Measurements from ENCODE around the gene MCFD2.
A peak's percentile ranks its signal among the peaks of the same experiment; 100 is the strongest.
"Not testable (repeated sequence)": the region's sequence is repeated elsewhere in the genome, so short reads cannot be mapped to it uniquely, and the experiment has no call there.

MCFD2 gene

DNA sequence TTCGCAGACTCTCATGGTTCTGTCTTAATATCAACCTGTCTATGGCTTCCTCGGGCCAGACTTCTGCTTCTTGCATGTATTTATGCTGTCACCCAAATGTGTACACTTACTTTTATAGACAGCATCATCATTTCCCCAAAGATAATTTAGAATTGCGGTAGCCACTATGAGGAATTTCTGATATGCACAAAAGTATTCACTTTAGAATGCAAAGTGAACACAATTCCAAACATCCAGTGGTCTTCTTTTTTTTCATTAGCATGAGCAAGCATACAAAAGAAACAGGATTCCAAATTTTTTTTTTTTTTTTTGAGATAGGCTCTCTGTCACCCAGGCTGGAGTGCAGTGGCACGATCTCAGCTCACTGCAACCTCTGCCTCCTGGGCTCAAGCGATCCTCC is 21.0 kb upstream of the MCFD2 start:
- DNase-seq = no peak

DNA sequence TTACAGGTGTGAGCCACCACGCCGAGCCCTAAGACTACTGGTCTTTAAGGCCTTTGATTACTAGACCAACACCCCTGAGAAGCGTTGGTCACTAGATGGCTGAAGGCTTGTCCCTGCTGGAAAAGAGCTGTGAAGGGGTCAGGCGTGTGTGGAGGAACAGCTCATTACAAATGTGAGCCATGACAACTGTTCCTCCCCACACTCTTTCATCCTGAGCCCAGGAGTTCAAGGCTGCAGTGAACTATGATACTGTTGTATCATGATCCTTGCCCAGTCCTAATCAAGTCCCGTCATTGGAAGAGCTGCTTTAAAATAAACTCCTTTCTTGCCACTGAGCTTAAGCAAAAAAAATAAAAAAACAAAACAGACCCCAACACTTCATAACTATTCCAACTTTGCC is 19.5 kb upstream of the MCFD2 start:
- DNase-seq = no peak

DNA sequence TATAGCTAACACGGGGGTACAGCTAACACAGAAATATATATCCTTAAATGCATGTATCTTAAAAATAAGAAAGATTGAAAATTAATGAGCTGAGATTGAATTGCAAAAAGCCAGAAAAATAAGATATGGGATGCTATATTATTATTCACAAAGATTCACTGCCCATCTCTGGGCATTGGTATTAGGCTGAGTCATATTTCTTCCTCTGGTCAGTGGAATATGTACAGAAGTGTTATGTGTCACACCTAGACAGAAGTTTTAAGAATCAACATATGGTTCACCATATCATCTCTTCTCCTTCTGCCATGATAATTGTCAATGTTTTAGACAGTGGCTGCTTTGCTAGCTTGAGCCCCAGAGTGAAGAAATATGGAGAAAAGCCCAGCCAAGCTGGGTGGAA is 14.0 kb upstream of the MCFD2 start:
- DNase-seq = no peak

DNA sequence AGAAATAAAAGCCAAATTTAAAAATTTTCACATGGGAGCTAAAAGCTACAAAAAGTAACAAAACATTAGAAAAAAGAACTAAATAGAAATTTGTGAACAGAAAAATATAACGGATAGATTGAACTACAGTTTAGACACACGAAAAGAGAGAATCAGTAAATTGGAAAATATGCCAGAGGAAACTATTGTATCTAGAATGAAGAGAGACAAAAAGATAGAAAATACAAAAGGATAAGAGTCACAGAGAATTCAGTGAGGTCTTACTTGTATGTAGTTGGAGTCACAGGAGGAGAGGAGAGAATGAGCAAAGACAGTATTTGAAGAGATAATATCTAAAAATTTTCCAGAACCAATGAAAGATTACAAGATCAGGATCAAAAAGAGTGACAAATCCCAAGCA is 11.3 kb upstream of the MCFD2 start:
- DNase-seq = no peak

DNA sequence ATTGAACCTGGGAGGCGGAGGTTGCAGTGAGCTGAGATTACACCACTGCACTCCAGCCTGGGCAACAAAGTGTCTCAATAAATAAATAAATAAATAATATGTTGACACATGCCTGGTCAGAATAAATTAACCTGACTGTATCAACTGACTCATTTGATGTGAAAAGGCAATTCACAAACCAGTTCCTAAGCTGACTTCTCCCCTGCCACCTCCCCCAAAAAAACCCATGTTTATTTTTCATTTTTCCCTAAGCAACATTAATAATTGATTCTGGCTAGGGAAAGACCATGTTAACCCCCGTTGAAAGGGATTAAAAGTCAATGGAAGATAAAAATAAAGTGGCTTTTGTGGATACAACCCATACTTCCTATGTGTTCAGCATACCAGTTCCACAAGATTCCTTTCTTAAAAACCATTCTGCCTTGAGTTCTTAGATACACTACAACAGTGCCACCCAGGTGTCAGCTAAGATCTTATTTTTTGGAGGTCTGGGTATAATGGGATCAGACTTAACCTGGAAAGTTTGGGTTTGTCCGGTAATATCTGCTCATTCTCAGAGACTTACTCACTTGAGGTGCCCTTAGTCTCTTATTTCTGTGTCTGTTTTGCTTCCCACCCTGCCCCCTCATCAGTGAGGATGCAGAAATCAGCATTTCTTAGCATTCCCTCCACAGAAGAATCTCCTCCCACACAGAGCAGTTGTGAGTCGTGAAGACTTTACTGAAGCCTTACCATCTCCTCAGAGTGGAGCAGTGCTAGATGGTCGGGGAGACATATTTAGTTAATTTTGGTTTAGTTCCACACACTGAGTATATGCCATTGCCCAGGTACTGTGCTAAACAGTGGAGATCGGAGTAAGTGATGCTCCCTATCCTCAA is 10.1 kb upstream of the MCFD2 start:
- DNase-seq = no peak

DNA sequence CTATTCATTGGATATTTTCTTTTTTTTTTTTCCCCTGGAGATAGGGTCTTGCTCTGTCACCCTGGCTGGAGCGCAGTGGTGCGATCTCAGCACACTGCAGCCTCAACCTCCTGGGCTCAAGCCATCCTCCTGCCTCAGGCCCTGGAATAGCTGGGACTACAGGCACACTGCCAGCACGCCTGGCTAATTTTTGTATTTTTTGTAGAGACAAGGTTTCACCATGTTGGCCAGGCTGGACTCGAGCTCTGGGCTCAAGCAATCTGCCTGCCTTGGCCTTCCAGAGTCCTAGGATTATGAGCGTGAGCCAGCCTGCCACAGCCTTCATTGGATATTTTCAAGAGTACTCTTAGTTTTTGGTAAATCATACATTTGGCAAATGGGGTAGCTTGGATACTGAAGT is 9.0 kb upstream of the MCFD2 start:
- no peak for DNase-seq

DNA sequence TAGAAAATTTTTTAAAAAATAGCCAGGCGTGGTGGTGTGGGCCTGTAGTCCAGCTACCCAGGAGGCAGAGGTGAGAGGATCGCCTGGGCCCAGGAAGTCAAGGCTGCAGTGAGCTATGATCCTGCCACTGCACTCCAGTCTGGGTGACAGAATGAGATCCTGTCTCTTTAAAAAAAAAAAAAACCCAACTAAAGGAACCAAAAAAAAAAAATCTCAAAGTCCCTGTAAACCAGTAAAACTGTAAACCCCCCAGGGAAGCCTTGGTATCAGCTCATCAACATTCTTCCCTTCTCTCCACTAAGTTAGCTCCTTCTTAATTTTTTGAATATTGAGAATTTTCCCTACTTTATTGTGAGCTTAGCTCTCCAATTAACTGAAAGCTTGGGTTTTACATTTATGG is 8.4 kb upstream of the MCFD2 start:
- DNase-seq = no peak

DNA sequence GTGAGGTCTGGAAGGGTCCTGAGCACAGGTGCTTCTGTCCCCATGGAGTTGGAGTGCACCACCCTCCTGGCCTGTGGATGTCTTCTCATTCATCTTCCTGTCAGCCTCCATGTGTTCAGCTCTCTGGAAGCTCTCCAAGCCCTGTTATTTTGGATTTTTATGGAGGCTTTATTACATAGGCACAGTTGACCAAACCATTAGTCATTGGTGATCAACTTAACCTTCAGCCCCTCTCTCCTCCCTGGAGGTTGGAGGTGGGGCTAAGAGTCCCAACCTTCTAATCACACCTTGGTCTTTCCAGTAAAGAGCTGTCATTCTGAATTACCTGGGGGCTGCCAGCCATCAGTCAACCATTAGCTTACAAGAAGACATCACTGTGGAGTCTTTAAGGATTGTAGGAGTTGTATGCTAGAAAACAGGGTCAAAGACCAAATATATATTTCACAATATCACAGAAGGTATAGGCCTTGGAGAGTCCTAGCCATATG is 7.5 kb upstream of the MCFD2 start:
- DNase-seq = no peak

DNA sequence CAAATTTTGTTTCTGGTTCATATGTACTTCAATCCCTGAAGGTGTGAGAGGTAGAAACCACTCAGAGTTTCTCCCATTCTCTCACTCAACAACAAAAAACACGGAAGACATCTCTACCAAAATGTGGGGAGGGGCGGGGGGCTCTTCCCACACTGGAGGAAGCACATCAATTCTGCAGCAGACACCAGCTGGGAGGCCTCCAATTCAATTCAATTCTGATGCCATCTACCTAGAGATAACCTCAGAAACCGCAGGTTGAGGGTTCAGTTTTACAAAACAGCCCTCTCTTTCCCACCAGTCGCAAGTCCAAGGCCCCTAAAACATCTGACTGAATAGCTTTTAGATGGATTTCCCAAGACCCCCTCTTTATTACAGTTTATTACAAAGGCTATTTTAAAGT is 7.0 kb upstream of the MCFD2 start:
- no peak for DNase-seq

DNA sequence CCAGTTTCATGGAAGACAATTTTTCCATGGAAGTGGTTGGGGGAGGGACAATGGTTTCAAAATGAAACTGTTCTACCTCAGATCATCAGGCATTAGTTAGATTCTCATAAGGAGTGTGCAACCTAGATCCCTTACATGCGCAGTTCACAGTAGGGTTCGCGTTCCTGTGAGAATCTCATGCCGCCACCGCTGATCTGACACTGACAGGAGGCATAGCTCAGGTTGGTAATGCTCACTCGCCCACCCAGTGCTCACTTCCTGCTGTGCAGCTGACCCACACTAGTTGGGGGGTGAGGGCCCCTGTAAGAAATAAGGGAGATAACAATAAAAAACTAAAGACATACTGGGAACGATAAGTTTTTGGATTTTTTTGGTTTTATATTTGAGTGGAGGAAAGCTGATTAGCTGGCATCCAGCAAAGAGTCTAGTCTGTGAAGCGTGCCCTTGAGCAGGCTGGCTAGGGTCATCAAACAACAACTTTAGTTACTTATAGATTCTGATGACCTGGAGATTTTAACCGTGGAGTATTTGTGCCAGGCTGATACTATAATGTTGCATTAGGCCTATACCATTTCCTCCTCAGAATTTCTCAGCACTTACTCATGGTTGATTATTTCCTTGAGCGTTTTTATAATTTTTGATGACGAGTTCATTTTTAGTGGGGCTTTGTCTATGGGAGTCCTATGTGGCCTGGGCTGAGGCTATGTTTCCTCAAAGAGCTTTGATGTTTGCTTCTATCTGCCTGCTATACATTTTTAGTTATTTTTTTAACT is 6.3 kb upstream of the MCFD2 start:
- no peak for DNase-seq

DNA sequence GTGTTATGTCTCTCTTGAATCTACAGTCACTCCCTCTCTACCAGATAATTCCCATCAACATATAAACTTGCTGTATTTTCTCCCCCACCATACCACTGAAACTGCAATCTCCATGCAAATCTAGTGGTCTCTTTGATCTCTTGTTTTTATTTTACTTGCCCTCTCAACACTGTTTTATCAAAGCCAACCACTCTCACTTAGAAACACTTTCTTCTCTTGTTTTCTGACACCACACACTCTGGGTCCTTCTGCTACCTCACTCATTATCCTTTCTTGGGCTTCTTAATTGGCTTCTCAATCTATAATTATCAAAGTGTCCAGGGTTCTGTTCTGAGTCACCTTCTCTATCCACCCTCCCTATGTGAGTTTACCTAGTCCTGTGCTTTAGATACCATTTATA is 2.0 kb upstream of the MCFD2 start:
- DNase-seq = no peak

DNA sequence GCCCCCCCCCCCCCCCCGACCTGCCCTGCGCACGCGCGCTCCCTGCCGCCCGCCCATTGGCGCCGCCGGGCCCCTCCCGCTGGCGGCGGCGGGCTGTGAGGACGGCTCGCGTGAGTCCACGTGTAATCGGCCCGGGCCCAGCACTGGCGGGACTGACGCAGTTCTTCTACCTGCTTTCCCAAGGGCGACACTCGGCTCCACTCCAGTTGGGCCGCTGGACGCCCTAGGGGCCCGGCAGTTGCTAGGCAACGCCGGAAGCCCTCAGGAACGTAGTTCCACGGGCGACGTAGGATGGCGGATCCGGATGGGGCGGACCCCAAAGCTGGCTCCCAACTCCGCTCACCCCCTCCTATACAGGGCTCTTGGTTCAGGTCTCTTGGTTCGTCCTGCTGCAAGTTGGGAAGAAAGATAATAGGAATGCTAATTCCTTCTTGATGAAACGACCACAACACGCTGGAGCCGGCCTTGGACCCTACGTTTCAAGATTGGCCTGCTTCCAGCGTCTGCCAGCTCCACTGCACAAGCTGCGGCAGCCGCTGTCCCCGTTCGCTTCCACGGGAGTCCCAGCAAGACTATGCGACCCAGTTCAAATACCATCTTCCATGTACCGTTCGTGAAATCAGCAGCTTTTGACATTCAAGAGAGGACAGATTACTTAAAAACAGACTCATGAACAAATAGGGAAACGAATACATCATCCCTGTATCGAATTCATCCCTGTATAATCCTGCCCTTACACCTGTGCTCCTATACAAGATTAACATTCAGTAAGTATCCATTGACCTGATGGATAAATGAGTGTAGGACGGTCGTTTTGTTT is 415 bp upstream of the MCFD2 start:
- DNase-seq = peak; percentile 80

DNA sequence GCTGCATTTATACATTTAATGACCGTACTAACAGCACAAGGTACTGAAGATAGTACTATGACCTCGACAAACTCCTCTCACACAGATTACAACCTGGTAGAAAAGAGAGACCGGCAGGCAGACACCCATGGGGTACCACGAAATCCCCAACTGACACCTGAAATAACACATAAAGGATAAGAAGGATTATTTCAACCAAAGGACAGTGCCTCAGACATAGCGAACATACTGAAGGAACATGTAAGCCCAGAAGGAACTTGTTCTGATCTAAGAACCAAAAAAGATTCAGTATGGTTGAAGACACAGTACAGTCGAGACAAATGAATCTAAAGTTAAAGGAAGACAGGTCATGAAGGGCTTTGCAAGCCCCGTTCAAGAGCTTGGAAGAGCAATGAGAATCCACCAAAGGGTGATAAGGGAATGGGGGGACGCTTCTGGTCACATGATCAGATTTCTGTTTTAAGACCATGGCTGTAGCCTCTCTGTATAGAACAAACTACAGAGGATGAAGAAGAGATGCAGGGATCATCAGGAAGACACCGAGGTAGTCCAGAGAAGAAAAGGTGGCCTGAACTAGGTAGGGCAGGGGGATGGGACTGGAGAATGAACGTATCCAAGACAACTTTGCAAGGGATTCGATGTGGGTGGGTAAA is 902 bp downstream of the MCFD2 start:
- no peak for DNase-seq

DNA sequence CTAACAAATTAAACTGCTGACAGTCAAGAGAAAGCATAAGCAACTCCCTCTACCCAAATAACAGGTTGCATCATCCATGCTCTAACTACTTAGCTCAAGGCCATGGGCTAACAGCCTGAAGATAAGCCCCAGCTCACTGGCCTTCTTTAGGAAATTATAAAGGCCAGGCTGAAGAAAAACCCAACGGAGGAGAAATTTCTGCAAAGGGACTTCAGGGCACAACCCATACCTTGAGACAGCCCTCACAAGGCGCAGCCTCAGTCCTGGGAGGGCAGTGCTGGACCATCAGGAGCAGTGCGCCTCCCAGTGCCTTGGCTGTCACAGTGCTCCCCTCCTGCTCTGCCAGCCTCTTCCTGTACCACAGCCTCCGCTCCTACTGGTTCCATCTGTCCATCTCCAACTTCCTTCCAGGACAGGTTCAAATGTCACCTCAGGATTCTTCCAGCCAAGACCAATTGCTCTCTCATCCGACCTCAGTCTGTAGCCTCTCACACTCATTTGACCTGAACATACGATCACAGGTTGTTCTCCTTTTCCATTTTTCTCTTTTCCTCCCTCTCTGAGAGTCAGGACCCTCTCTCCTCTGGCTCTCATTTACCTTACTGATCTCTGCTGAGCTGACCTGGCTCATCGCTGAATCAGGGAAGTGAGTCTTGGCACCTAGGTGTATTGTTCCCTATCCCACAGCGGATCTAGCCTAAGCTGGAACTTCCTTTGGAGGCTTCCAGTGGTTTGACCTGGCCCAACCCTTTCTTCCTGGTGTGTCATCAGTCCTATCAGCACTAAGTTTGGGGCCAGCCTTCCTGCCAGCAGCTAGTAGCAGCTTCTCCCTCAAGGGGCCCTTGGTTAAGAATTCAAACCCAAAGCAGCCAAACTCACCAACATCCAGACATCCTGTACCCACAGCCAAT is 1.9 kb downstream of the MCFD2 start:
- DNase-seq = no peak

DNA sequence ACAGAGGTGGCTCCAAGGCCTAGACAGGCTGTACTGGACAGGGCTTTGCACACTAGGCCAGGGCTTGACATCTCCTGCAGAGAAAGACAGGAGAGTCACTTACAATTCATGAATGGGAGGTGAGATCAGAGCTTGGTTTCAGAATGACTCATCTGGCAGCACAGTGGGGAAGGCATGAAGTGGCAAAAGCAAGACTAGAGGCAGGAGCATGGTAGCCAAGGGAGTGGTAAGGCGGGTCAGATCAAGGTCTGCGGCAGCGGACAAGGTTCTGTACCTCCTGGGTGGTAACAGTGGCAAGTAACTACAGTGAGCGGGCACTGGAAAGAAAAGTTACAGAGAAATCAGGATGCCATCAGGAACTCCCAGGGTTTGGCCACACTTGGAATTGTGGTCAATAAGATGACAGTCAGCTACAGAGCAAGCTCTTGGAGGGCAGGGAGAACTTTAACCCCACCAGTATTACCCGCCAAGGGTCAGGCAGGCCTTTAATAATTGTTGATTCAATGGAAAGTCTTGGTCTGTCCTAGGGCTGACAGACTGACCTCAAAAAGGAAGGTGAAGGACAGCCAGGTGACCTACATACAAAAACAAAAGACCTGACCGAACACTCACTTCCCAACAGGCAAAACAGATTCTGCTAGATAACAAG is 5.7 kb downstream of the MCFD2 start:
- no peak for DNase-seq

DNA sequence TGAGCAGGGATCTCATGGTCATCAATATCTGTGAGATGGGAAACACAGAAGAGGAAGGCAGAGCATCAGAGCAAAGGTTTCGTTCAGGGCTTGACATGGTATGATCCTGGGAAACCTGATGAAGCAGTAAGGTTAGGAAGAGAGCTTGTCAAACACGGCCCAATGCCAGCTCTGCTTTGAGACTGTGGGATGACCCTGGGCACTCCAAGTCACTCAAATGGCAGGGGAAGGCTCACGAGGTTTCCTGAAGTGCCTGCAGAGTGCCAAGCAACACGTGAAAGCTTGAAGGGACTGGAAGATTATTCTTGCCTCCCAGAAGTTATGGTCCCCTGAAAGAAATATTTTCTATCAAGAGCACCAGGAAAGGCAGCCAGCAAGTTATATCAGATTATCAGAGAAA is 6.5 kb downstream of the MCFD2 start:
- no peak for DNase-seq

DNA sequence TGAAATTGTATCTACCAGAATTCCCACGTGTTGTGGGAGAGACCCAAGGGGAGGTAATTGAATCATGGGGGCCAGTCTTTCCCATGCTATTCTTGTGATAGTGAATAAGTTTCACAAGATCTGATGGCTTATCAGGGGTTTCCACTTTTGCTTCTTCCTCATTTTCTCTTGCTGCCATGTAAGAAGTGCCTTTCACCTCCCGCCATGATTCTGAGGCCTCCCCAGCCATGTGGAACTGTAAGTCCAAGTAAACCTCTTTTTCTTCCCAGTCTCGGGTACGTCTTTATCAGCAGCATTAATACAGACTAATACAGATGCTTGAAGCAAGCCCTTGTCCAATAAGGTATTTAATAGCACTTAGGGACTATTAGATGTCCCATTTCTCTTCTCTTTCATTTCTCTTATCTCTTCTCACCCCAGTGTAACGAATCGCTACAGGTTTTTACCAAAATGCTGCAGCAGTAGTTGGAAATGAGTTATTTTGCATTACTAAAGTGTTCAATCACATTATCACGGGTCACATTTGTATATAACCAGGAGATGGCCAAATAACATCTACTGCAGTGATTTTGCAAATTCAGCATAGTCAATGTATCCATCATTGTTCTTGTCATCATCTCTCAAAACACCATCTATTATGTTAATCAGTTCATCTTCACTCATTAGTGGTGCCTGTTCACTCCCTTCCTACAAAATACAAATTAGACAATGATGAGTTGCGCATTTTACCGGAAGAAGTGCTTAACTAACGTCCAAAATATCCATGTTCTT is 10.5 kb downstream of the MCFD2 start:
- not testable (repeated sequence) for DNase-seq

DNA sequence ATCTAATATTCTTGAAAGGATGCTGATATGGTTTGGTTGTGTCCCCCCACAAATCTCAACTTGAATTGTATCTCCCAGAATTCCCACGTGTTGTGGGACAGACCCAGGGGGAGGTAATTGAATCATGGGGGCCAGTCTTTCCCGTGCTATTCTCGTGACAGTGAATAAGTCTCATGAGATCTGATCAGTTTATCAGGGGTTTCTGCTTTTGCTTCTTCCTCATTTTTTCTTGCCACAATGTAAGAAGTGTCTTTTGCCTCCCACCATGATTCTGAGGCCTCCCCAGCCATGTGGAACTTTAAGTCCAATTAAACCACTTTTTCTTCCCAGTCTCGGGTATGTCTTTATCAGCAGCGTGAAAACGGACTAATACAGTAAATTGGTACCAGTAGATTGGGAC is 12.6 kb downstream of the MCFD2 start:
- not testable (repeated sequence) for DNase-seq

DNA sequence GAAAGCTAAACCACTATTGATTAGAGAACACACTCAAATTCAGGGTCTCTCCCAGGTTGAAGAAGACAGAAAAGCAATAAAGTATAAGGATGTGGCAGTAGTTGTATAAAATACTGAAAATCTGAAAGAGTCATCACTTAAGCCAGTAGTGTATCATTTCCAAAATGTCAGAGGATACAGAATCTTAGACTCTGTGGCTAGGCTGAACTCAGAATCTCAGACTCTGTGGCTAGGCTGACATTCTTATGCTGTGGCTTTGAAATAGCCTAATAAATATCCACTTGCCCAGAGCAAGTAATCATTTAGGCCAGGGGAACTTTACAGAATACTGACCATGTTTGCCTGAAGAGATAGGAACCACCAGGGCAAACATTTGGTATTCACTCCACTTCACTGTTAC is 13.1 kb downstream of the MCFD2 start:
- no peak for DNase-seq

DNA sequence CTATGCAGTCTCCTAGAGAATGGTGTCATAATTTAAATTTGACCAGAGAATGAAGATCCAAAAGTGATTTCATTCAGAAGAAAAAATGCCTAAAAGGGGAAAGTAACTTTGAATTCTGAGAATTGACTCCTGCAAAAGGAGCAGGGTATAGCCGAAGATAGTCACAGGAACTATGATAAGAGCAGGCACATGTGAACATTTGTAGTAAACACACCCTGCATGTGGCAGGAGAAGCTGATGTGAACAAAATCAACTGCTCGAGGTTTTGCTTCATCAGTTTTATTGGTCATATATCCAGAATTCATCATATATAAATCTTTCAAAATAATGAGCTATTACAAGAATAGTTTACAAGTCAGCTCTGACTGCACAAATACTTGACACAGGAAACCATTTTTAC is 14.0 kb downstream of the MCFD2 start:
- no peak for DNase-seq

Measured in KG1 (cell line).